AG04449 (cell line): ENCODE data around the gene DESI1.

Source experiments
- CTCF ChIA-PET: fragments of 350-600 bp; formaldehyde crosslinking; extraction: SDS; loops from one replicate; lab custom pipeline; 2021; ENCODE audit warnings: antibody characterized with exemption; lab: Yijun Ruan, JAX
- POLR2A ChIA-PET: fragments of 400-600, 350-600 bp; formaldehyde crosslinking; extraction: SDS; loops from one replicate; lab custom pipeline; 2020; ENCODE audit warnings: antibody characterized with exemption, inconsistent platforms; lab: Yijun Ruan, JAX
- DNase-seq: peaks from one replicate; pipeline ENCODE4 v3.0.0-alpha.2; 2010; ENCODE audit warnings: low read depth, low spot score
- H3K4me3 ChIP-seq: 2 replicates; pipeline ENCODE4 v1.5.1; 2011; ENCODE audit warnings: low read depth, mild to moderate bottlenecking, control low read depth, low read length
- TF ChIP-seq, protein P1 (sequence below): IDR thresholded peaks from one replicate; pipeline ENCODE4 v1.5.1; 2011; ENCODE audit warnings: mild to moderate bottlenecking, moderate library complexity, low read length, control low read depth, inconsistent platforms; ENCODE audit not compliant: insufficient read depth; ENCODE audit errors: missing control alignments

DESI1 gene

GRCh38 chr22:41550952-41551491 lies 69.8 kb downstream of the DESI1 start:
- no peak overlapping the region for H3K4me3 ChIP-seq
- no peak for DNase-seq
- ChIA-PET POLR2A (no interaction called here), CTCF (interaction anchor here (1.3 to 5.0 kb wide), 3 partner anchors 10 to 148 kb away, joined by 3 to 34 read pairs (median 5); no protein-coding TSS in a partner anchor)
- TF ChIP-seq, protein P1, sequence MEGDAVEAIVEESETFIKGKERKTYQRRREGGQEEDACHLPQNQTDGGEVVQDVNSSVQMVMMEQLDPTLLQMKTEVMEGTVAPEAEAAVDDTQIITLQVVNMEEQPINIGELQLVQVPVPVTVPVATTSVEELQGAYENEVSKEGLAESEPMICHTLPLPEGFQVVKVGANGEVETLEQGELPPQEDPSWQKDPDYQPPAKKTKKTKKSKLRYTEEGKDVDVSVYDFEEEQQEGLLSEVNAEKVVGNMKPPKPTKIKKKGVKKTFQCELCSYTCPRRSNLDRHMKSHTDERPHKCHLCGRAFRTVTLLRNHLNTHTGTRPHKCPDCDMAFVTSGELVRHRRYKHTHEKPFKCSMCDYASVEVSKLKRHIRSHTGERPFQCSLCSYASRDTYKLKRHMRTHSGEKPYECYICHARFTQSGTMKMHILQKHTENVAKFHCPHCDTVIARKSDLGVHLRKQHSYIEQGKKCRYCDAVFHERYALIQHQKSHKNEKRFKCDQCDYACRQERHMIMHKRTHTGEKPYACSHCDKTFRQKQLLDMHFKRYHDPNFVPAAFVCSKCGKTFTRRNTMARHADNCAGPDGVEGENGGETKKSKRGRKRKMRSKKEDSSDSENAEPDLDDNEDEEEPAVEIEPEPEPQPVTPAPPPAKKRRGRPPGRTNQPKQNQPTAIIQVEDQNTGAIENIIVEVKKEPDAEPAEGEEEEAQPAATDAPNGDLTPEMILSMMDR = no peak

GRCh38 chr22:41548830-41549211 lies 72.0 kb downstream of the DESI1 start:
- TF ChIP-seq, protein P1 = no peak
- POLR2A ChIA-PET = no interaction called here
- CTCF ChIA-PET = interaction anchor here (1.2 to 3.8 kb wide), 4 partner anchors 9 to 48 kb away, joined by 4 to 16 read pairs (median 8); partner anchors contain the start of gene CSDC2
- H3K4me3 ChIP-seq = no peak overlapping the region
- DNase-seq = no peak
